Activated CD8-positive, alpha-beta memory T cell treated with anti-CD3 and anti-CD28 coated beads for 1 hour (primary cell): ENCODE results near the gene LEF1.
"Not testable (repeated sequence)": the region's sequence is repeated elsewhere in the genome, so short reads cannot be mapped to it uniquely, and the experiment has no call there.

Experiments used
- DNase-seq, 2 donors: peaks; one replicate each; pipeline ENCODE4 v3.0.0-alpha.2; 2020; ENCODE audit warnings: low read depth in 1 of 2; ENCODE audit errors: extremely low read depth in 1 of 2

The LEF1 gene

GRCh38 chr4:108042927-108043326 lies 125.8 kb downstream of the LEF1 start:
- DNase-seq = no peak

- DNase-seq = no peak
These were observed 130.8 kb downstream of the LEF1 start for GRCh38 chr4:108037884-108038283.

DNA sequence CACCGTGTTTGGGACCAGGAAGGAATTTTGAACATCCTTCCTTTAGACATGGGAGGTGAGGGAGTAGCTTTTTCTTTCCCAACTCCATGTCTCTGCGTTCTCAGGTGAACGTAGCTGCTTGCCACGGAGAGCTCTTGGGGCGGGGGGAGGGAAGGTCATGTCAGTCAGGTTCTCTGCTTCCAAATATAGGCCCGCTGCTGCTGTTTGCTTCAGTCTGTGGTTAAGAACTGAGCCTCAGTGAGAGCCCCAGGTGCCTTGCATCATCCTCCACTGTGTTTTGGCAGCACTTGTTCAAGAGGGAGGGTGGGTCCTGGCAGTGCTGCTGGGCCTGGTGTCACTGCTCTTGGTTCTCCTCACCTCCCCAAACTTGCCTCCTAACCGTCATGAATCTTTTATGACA lies 132.5 kb downstream of the LEF1 start:
- peak; percentile 20 to 42 for DNase-seq

GRCh38 chr4:108035691-108036090 lies 133.0 kb downstream of the LEF1 start:
- no peak for DNase-seq

GRCh38 chr4:108034565-108034964 lies 134.2 kb downstream of the LEF1 start:
- DNase-seq = no peak

DNA sequence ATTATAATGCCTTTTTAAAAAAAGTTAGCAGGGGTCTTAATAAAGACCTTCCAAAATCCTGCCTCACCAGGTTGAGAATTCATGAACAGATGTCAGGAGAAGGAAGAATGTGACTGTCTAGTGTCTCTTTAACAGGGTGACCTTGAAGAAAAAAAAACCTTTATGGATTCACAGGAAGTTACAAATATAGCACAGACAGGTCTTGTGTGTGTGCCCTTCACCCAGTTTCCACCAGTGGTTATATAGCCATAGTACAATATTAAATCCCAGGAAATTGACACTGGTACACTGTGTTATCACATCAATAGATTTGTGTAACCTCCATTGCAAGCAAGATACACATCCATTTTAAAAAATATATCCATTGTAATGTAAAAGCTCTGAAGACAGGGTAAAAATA lies 135.4 kb downstream of the LEF1 start:
- no peak for DNase-seq

- DNase-seq = no peak
These were observed 137.2 kb downstream of the LEF1 start for GRCh38 chr4:108031427-108032083.

DNA sequence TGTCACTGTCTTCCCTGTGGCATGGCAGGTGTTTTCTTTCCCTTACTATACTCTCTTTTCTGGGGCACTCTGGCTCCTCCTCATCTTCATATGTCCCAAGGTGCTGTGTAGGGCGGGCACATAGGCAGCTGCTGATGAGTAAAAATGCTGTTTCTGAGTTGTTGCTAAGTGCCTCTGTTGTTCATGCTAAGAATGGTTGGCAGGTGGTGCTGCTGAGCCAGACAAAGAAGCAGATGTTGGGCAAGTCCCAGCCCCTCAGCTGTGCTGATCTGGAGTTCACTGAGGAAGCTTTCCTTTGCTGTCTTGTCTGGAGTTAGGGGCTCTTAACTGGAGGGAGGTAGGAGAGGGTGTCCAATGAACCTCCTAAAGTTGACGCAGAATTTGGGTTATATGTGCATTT lies 138.4 kb downstream of the LEF1 start:
- DNase-seq = peak; percentile 34

DNA sequence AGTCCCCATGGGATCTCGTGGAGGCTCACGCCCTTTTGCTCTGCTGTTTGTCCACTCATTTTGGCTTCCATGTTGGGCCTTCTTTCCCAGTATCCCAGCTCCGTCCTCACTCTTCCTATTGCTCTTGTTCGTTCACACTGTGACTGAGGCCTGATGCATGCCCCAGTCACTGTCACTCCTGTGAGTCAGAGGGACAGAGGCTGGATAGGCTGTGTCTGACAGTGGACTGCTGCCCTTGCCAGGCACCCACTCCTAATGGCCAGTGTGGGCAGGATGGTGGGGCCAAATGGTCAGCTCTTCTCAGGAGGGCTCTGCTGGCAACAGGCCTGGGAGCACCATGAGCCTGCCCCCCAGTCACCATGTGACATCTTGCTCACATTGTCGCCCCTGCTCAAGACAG lies 139.0 kb downstream of the LEF1 start:
- no peak for DNase-seq

GRCh38 chr4:108029016-108029720 lies 139.6 kb downstream of the LEF1 start:
- no peak for DNase-seq

GRCh38 chr4:108024878-108025165 lies 143.9 kb downstream of the LEF1 start:
- no peak for DNase-seq

DNA sequence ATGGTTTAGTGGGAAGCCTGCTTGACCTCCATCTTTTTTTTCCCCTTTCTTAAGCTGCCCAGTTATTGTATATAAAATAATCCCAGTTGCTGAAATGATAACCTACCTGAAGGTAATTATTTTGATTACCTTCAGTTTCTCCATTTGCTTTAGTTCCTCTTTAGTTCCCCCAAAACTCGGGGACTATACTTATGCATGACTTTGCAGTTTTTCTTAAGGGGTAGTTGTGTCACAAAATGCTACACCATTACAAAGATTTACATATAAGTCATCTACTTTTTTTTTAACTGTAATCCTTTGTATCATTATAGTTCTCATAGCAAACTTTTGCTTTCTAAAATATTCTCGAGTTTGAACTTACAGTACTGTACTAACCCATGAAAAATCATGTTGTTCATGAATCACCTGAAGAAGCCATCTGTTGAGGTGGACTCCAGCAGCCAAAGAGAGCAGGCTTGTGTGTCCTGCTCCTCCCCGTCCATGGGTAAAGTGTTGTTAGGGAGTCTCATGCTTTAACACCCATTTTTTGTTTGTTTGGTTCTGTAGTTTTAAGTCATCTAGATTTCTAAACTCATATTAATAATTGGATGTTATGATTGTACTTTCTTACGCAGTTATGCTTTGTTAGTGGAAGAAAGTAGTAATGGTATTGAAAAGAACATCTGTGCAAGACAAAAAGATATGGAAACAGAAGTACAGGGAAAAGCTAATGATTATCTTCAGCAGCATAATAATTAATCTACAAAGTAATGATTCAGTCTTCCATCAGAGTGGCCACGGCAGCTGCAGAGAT lies 144.5 kb downstream of the LEF1 start:
- no peak for DNase-seq

DNA sequence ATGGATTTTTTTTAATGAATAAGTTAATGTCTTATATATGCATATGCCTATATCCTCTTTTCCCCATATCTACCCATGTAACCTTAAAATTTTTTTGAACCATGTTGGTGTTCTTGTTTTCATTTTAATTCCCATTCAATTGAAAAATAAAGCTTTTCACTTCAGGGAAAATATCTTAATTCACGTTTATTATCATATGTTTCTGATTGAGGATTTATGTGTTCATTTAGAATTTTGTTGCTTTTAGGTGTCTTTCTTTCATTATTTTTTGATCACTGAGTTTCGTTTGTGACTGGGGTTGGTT lies 149.9 kb downstream of the LEF1 start:
- no peak for DNase-seq

- DNase-seq = peak; percentile 65 to 73
These were observed 150.5 kb downstream of the LEF1 start for GRCh38 chr4:108018040-108018883.

DNA sequence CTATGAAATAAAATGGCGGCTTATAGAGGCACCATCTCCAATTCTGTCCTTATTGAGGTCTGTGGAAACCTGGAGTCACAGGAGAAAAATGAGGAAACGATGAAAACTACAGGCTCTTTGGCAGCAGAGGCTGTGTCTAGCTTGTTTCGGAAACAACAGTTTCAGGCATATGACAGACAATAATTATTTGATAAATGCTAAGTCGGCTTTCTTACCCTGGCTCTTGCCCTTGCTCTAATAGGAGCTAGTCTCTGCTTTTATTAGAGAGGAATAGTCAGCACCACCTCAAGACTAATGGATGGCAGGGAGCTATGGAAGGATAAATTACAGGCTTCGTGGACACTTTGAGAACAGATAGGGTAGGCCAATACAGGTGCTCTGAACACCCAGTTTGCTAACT lies 154.8 kb downstream of the LEF1 start:
- DNase-seq = no peak

- no peak for DNase-seq
These were observed 155.4 kb downstream of the LEF1 start for GRCh38 chr4:108013327-108013726.

DNA sequence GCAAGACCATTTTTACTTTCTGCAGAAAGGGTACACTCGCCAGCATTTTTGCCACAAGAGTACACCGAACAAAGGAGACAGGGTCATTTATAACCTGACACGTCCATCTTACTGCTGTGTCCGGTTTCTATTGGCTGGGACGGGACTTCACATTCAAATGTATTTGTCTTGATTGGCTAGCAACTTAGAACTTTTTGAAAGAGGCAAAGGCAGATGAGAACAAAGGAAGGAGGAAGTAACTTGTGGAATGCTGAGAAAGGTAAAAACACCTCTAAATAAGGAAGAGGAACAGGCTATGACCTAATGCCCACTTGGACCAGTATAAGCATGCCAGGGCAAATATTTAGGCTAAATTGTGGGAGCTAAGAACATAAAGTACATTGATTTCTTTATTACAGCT lies 156.3 kb downstream of the LEF1 start:
- DNase-seq = not testable (repeated sequence)

DNA sequence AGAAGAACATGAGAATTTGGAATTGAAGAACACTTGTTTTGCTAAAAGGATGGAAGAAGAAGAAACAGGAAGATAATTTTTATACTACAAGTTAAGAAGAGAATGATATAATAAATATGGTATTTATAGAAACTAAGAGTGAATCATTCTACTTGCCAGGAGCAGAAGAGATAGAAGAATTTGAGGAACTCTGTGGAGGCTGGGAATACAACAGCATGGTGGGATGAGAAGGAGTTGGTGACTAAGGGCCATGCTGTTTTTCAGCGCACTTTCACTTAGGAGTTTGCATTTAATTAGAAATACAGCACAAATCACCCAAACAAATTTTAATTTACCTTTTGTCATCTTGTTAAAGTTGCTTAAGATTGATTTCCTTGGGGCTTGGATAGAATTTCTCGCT lies 158.6 kb downstream of the LEF1 start:
- no peak for DNase-seq

DNA sequence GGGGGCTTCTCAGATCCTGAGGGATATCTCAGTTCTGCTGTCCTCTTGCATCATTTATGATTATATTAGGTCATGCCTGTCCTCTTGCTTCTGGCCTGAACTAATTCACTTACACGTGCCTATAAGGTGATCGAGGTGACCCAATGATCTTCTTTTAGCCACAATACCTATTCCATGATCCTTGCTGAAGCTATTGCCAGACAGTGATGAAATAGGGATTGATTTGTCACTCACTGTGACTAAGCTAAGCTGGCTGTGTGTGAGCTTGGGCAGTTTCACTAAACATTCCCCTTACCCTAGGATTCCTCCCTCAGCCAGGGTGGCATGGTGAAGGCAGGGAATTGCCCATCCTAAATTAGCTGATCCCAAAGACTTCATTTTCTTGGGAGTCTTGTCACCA lies 160.0 kb downstream of the LEF1 start:
- no peak for DNase-seq

- no peak for DNase-seq
These were observed 160.7 kb downstream of the LEF1 start for GRCh38 chr4:108007984-108008383.

GRCh38 chr4:108006361-108006760 lies 162.4 kb downstream of the LEF1 start:
- no peak for DNase-seq
